ENCODE results near the gene CLDN8. TPM values are rescaled to one million over a fixed set of nuclear protein-coding genes. Genes with fewer than 3 reads are reported as not detected.

Gene CLDN8
- total RNA-seq, 2 donors from 2014 or later = 6.9 to 16.7 TPM

GRCh38 chr21:30249936-30250335, 34.0 kb upstream of the CLDN8 start:
- Histone ChIP-seq H3K27ac (no peak overlapping the region), H3K4me1 (replicated peaks) (no peaks in the 10 kb centered on the region), H3K4me3 (no peak overlapping the region), H3K9me3 (no peaks in the 10 kb centered on the region), H3K27me3 (replicated peaks; ENCODE audit: insufficient read depth) (no peaks in the 10 kb centered on the region), H3K36me3 (no peaks in the 10 kb centered on the region)
- WGBS = 59% methylated on average over 3 of the region's 3 CpGs
- no peak for DNase-seq (ENCODE audit: low spot score)
- intact Hi-C loops (cut with DNase I) = no loop called here
- TF ChIP-seq, protein P1, sequence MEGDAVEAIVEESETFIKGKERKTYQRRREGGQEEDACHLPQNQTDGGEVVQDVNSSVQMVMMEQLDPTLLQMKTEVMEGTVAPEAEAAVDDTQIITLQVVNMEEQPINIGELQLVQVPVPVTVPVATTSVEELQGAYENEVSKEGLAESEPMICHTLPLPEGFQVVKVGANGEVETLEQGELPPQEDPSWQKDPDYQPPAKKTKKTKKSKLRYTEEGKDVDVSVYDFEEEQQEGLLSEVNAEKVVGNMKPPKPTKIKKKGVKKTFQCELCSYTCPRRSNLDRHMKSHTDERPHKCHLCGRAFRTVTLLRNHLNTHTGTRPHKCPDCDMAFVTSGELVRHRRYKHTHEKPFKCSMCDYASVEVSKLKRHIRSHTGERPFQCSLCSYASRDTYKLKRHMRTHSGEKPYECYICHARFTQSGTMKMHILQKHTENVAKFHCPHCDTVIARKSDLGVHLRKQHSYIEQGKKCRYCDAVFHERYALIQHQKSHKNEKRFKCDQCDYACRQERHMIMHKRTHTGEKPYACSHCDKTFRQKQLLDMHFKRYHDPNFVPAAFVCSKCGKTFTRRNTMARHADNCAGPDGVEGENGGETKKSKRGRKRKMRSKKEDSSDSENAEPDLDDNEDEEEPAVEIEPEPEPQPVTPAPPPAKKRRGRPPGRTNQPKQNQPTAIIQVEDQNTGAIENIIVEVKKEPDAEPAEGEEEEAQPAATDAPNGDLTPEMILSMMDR (IDR thresholded peaks at IDR 0.05) = no peak
- TF ChIP-seq POLR2A (IDR thresholded peaks at IDR 0.05) = no peak
- no peak for TF ChIP-seq POLR2AphosphoS5 (IDR thresholded peaks at IDR 0.05)

GRCh38 chr21:30248844-30249243, 32.9 kb upstream of the CLDN8 start:
- Histone ChIP-seq H3K4me3 (no peak overlapping the region), H3K27ac (no peak overlapping the region), H3K36me3 (no peaks in the 10 kb centered on the region), H3K27me3 (replicated peaks; ENCODE audit: insufficient read depth) (no peaks in the 10 kb centered on the region), H3K9me3 (no peaks in the 10 kb centered on the region), H3K4me1 (replicated peaks) (no peaks in the 10 kb centered on the region)
- no peak for DNase-seq (ENCODE audit: low spot score)
- no peak for TF ChIP-seq POLR2AphosphoS5 (IDR thresholded peaks at IDR 0.05)
- no peak for TF ChIP-seq POLR2A (IDR thresholded peaks at IDR 0.05)
- intact Hi-C loops (cut with DNase I) = no loop called here
- 87% methylated on average over 9 of the region's 9 CpGs for WGBS

GRCh38 chr21:30245061-30245460, 29.2 kb upstream of the CLDN8 start:
- Histone ChIP-seq H3K36me3 (no peaks in the 10 kb centered on the region), H3K27me3 (replicated peaks; ENCODE audit: insufficient read depth) (no peaks in the 10 kb centered on the region), H3K4me1 (replicated peaks) (no peaks in the 10 kb centered on the region), H3K27ac (no peak overlapping the region), H3K4me3 (no peak overlapping the region), H3K9me3 (no peaks in the 10 kb centered on the region)
- no peak for TF ChIP-seq POLR2A (IDR thresholded peaks at IDR 0.05)
- no peak for TF ChIP-seq POLR2AphosphoS5 (IDR thresholded peaks at IDR 0.05)
- TF ChIP-seq, protein P1 (IDR thresholded peaks at IDR 0.05) = no peak
- no peak for DNase-seq (ENCODE audit: low spot score)
- intact Hi-C loops (cut with DNase I) = no loop called here

DNA sequence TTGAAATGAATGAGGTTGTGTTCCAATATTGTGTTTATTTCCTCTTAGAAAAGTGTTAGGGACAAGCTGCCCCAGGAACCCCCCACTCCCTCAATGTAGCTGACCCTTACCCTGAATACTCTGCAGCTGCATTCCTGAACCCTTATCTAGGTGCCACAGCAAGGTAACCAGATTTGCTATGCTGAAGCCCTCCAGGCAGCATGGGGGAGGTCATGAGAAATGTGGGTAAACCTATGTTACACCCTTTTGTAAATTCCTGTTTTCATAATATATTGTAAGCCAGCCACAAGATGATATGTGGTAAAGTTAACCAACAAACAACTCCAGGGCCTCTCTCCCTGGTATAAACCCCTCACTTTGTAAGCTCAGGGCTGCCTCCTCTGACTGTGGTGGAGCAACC, 27.8 kb upstream of the CLDN8 start:
- intact Hi-C loops (cut with DNase I) = no loop called here
- Histone ChIP-seq H3K9me3 (no peaks in the 10 kb centered on the region), H3K4me1 (replicated peaks) (no peaks in the 10 kb centered on the region), H3K36me3 (no peaks in the 10 kb centered on the region), H3K27ac (no peak overlapping the region), H3K4me3 (no peak overlapping the region), H3K27me3 (replicated peaks; ENCODE audit: insufficient read depth) (no peaks in the 10 kb centered on the region)
- TF ChIP-seq, protein P1 (IDR thresholded peaks at IDR 0.05) = no peak
- TF ChIP-seq POLR2AphosphoS5 (IDR thresholded peaks at IDR 0.05) (no peak), POLR2A (IDR thresholded peaks at IDR 0.05) (no peak)
- DNase-seq (ENCODE audit: low spot score) = no peak

DNA sequence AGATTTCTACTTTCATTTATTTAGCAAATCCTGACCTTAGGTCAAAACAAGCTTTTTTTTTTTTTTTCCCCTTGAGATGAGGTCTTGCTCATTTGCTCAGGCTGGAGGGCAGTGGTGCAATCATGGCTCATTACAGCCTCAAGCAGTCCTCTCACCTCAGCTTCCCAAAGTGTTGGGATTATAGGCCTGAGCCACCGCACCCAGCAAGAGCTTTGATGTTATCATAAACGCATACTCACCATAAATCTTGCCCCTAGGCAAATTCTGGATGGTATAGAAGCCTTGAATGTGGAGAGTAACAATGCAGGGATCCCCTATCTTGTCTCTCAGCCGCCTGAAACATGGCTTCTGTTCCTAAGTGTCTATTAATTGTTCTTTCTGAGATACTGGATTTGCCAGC, 24.8 kb upstream of the CLDN8 start:
- no peak overlapping the region for H3K4me3 ChIP-seq
- H3K36me3 ChIP-seq = no peaks in the 10 kb centered on the region
- H3K27ac ChIP-seq = no peak overlapping the region
- DNase-seq (ENCODE audit: low spot score) = no peak
- WGBS = 56% methylated on average over 3 of the region's 3 CpGs
- no peak for TF ChIP-seq POLR2AphosphoS5 (IDR thresholded peaks at IDR 0.05)
- TF ChIP-seq POLR2A (IDR thresholded peaks at IDR 0.05) = no peak
- TF ChIP-seq, protein P1 (IDR thresholded peaks at IDR 0.05) = no peak
- H3K4me1 ChIP-seq (replicated peaks) = no peaks in the 10 kb centered on the region
- intact Hi-C loops (cut with DNase I) = no loop called here
- H3K9me3 ChIP-seq = no peaks in the 10 kb centered on the region
- H3K27me3 ChIP-seq (replicated peaks; ENCODE audit: insufficient read depth) = no peaks in the 10 kb centered on the region
